DND-41 (cell line): ENCODE measurements around the gene ZNF83.

Source experiments
- ATAC-seq: fragments of 200-7000 bp; cut with Tn5 transposase; 3 replicates; pipeline ENCODE4 v1.9.1; 2021; ENCODE audit warnings: low read depth; ENCODE audit not compliant: insufficient read depth
- DNase-seq: peaks from one replicate; pipeline ENCODE4 v3.0.0-alpha.2; 2020
- H2AFZ ChIP-seq: 2 replicates; pipeline ENCODE4 v1.6.0; 2012; ENCODE audit warnings: low read depth, low read length
- H3K27ac ChIP-seq: 2 replicates; pipeline ENCODE4 v1.5.1; 2012; ENCODE audit warnings: low read length, inconsistent platforms
- H3K27me3 ChIP-seq: fragments of 200-600 bp; sonication (generic); 2 replicates; pipeline ENCODE4 v1.6.0; 2012; ENCODE audit warnings: low read length, mild to moderate bottlenecking, inconsistent platforms; ENCODE audit not compliant: insufficient read depth, poor library complexity
- H3K36me3 ChIP-seq: 2 replicates; pipeline ENCODE4 v1.5.1; 2012; ENCODE audit warnings: low read length, inconsistent platforms; ENCODE audit not compliant: insufficient read depth
- H3K4me1 ChIP-seq: 2 replicates; pipeline ENCODE4 v1.5.1; 2012; ENCODE audit warnings: mild to moderate bottlenecking, low read length; ENCODE audit not compliant: insufficient read depth
- H3K4me2 ChIP-seq: 2 replicates; pipeline ENCODE4 v1.6.0; 2012; ENCODE audit warnings: mild to moderate bottlenecking, moderate library complexity, low read length, inconsistent platforms; ENCODE audit not compliant: insufficient read depth
- H3K4me3 ChIP-seq, 2 experiments: fragments of 200-600 bp in 1 of 2; shearing (Covaris generic) in 1 of 2; 2 replicates each; pipeline ENCODE4 v1.5.1; 2012 to 2016; ENCODE audit warnings: inconsistent platforms in 2 of 2, low read length in 2 of 2, mild to moderate bottlenecking in 2 of 2, low read depth in 1 of 2, moderate library complexity in 1 of 2
- H3K79me2 ChIP-seq: 2 replicates; pipeline ENCODE4 v1.6.0; 2012; ENCODE audit warnings: low read length, inconsistent platforms; ENCODE audit not compliant: insufficient read depth
- H3K9ac ChIP-seq: 2 replicates; pipeline ENCODE4 v1.6.0; 2012; ENCODE audit warnings: low read depth, mild to moderate bottlenecking, inconsistent platforms, low read length, moderate library complexity
- H3K9me3 ChIP-seq: 2 replicates; pipeline ENCODE4 v1.5.1; 2012; ENCODE audit warnings: low read length, moderate library complexity, mild to moderate bottlenecking, inconsistent platforms; ENCODE audit not compliant: insufficient read depth, severe bottlenecking
- H4K20me1 ChIP-seq: 2 replicates; pipeline ENCODE4 v1.6.0; 2012; ENCODE audit warnings: low read length; ENCODE audit not compliant: insufficient read depth
- CTCF ChIP-seq: IDR thresholded peaks from 2 replicates; pipeline ENCODE4 v1.5.1; 2012; ENCODE audit warnings: borderline replicate concordance, low read length, moderate library complexity, mild to moderate bottlenecking; ENCODE audit not compliant: poor library complexity, severe bottlenecking; ENCODE audit errors: extremely low read depth
- EZH2 ChIP-seq: IDR thresholded peaks from 3 replicates; pipeline ENCODE4 v1.6.1; 2012; ENCODE audit warnings: borderline replicate concordance, low read depth, mild to moderate bottlenecking, moderate library complexity, low read length, inconsistent platforms; ENCODE audit not compliant: severe bottlenecking

Gene ZNF83

GRCh38 chr19:52669586-52669985 lies 31.4 kb upstream of the ZNF83 start:
- Histone ChIP-seq H3K27me3 (no peaks in the 10 kb centered on the region), H3K79me2 (peaks cover 98% of the 10 kb centered on the region), H3K4me2 (no peak overlapping the region), H4K20me1 (peaks cover 47% of the 10 kb centered on the region), H3K9ac (no peak overlapping the region), H3K4me1 (peaks cover 5% of the 10 kb centered on the region), H2AFZ (no peak overlapping the region), H3K27ac (no peak overlapping the region), H3K4me3 (no peak overlapping the region), H3K9me3 (no peaks in the 10 kb centered on the region), H3K36me3 (peaks cover 50% of the 10 kb centered on the region)
- no peak for TF ChIP-seq CTCF
- no peak for ATAC-seq
- DNase-seq, result no peak

DNA sequence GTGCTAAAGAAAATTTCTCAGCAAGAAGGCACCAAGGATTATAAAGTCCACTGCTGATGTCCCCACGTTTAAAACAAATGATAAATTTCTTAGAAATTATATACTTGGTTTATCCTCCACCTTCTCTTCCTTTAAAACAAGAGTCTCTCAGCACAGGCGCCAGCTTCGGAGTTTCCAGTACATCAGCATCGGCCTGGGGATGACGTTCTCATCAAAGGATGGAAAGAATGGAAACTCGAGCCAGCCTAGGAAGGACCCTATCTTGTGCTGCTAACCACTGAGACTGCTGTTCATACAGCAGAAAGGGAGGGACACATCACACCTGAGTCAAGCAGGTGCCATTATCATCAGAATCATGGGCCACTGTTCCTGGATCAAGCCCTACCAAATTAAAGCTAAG lies 29.8 kb upstream of the ZNF83 start:
- no peak overlapping the region for H3K4me3 ChIP-seq
- peaks cover 42% of the 10 kb centered on the region for H4K20me1 ChIP-seq
- H3K9ac ChIP-seq, result no peak overlapping the region
- no peak overlapping the region for H2AFZ ChIP-seq
- peaks cover 58% of the 10 kb centered on the region for H3K36me3 ChIP-seq
- H3K9me3 ChIP-seq, result no peaks in the 10 kb centered on the region
- TF ChIP-seq EZH2 (no peak), CTCF (no peak)
- peaks cover 96% of the 10 kb centered on the region for H3K79me2 ChIP-seq
- no peaks in the 10 kb centered on the region for H3K4me1 ChIP-seq
- ATAC-seq (no peak), DNase-seq (no peak)
- no peaks in the 10 kb centered on the region for H3K27me3 ChIP-seq
- no peak overlapping the region for H3K27ac ChIP-seq
- no peak overlapping the region for H3K4me2 ChIP-seq

- H3K79me2 ChIP-seq, result peaks cover 96% of the 10 kb centered on the region
- no peak overlapping the region for H3K4me3 ChIP-seq
- no peak overlapping the region for H2AFZ ChIP-seq
- H3K36me3 ChIP-seq, result peaks cover 61% of the 10 kb centered on the region
- H4K20me1 ChIP-seq, result peaks cover 35% of the 10 kb centered on the region
- ATAC-seq (no peak), DNase-seq (no peak)
- no peaks in the 10 kb centered on the region for H3K4me1 ChIP-seq
- H3K9me3 ChIP-seq, result no peaks in the 10 kb centered on the region
- TF ChIP-seq EZH2 (no peak), CTCF (no peak)
- no peak overlapping the region for H3K27ac ChIP-seq
- no peak overlapping the region for H3K4me2 ChIP-seq
- H3K9ac ChIP-seq, result no peak overlapping the region
- no peaks in the 10 kb centered on the region for H3K27me3 ChIP-seq
Measured at GRCh38 chr19:52666506-52666905, 28.4 kb upstream of the ZNF83 start.

GRCh38 chr19:52665529-52665928 lies 27.4 kb upstream of the ZNF83 start:
- H3K27me3 ChIP-seq, result no peaks in the 10 kb centered on the region
- no peaks in the 10 kb centered on the region for H3K9me3 ChIP-seq
- H3K4me3 ChIP-seq, result no peak overlapping the region
- no peak for DNase-seq
- no peaks in the 10 kb centered on the region for H3K4me1 ChIP-seq
- TF ChIP-seq EZH2 (no peak), CTCF (no peak)
- H3K9ac ChIP-seq, result no peak overlapping the region
- H3K36me3 ChIP-seq, result peaks cover 68% of the 10 kb centered on the region
- ATAC-seq, result no peak
- peaks cover 94% of the 10 kb centered on the region for H3K79me2 ChIP-seq
- no peak overlapping the region for H2AFZ ChIP-seq
- no peak overlapping the region for H3K27ac ChIP-seq
- no peak overlapping the region for H3K4me2 ChIP-seq
- H4K20me1 ChIP-seq, result peaks cover 33% of the 10 kb centered on the region
